K562 (cell line): ENCODE data around the gene COL1A1. TPM values are rescaled to one million over a fixed set of nuclear protein-coding genes. Genes with fewer than 3 reads are reported as not detected.

Experiments
- CBFA2T2 ChIP-seq: fragments of 450-650 bp; conservative IDR thresholded peaks from 2 replicates; pipeline ENCODE4 v1.6.1; 2017; ENCODE audit warnings: mild to moderate bottlenecking
- CREB1 ChIP-seq, 2 experiments: sonication (generic) in 1 of 2; formaldehyde crosslinking in 1 of 2; IDR thresholded peaks; 2 replicates each; pipeline versions ENCODE4 v1.6.1 to v1.8.0; 2012 to 2022; ENCODE audit warnings: inconsistent platforms in 1 of 2, mild to moderate bottlenecking in 1 of 2, missing genetic modification reagents in 1 of 2, moderate library complexity in 1 of 2
- CREBBP ChIP-seq: IDR thresholded peaks from one replicate; pipeline ENCODE4 v1.6.1; 2012; ENCODE audit warnings: low read depth, mild to moderate bottlenecking, control low read depth, inconsistent platforms, low read length
- CTBP1 ChIP-seq: fragments of 450-650 bp; IDR thresholded peaks from 2 replicates; pipeline ENCODE4 v1.6.1; 2016; ENCODE audit warnings: borderline replicate concordance
- GATA2 ChIP-seq: sonication (generic); formaldehyde crosslinking; IDR thresholded peaks from 2 replicates; pipeline ENCODE4 v1.4.0; 2020; ENCODE audit warnings: mild to moderate bottlenecking, missing genetic modification reagents
- HBP1 ChIP-seq: fragments of 450-650 bp; formaldehyde crosslinking; IDR thresholded peaks from 2 replicates; pipeline ENCODE4 v1.4.0; 2022; ENCODE audit warnings: missing genetic modification characterization
- HLTF ChIP-seq: fragments of 450-650 bp; IDR thresholded peaks from 2 replicates; pipeline ENCODE4 v1.6.1; 2016
- IRF2 ChIP-seq: sonication (generic); formaldehyde crosslinking; IDR thresholded peaks from 2 replicates; pipeline ENCODE4 v1.8.1; 2022; ENCODE audit warnings: mild to moderate bottlenecking, missing genetic modification reagents
- JUNB ChIP-seq: fragments of 450-650 bp; formaldehyde crosslinking; conservative IDR thresholded peaks from 2 replicates; pipeline ENCODE4 v1.4.0; 2020; ENCODE audit warnings: mild to moderate bottlenecking
- KHSRP ChIP-seq: fragments of 450-650 bp; IDR thresholded peaks from 2 replicates; pipeline ENCODE4 v1.6.1; 2017
- KLF10 ChIP-seq: fragments of 250-450 bp; sonication (Bioruptor Pico); IDR thresholded peaks from 2 replicates; pipeline ENCODE4 v1.6.1; 2021; ENCODE audit warnings: matching md5 sums
- MECOM ChIP-seq: fragments of 250-450 bp; sonication (Bioruptor Pico); IDR thresholded peaks from 2 replicates; pipeline ENCODE4 v1.8.0; 2022; ENCODE audit warnings: inconsistent platforms
- NR2F6 ChIP-seq: fragments of 450-650 bp; formaldehyde crosslinking; IDR thresholded peaks from 2 replicates; pipeline ENCODE4 v1.4.0; 2020; ENCODE audit warnings: mild to moderate bottlenecking
- PURB ChIP-seq: sonication (generic); formaldehyde crosslinking; IDR thresholded peaks from 2 replicates; pipeline ENCODE4 v1.9.0; 2021; ENCODE audit warnings: low read depth, mild to moderate bottlenecking, missing genetic modification reagents
- SMAD4 ChIP-seq: fragments of 250-450 bp; sonication (Bioruptor Pico); conservative IDR thresholded peaks from 2 replicates; pipeline ENCODE4 v1.8.0; 2021; ENCODE audit warnings: inconsistent platforms, mild to moderate bottlenecking, moderate library complexity
- SRSF9 ChIP-seq: fragments of 200-400 bp; formaldehyde crosslinking; IDR thresholded peaks from 2 replicates; pipeline ENCODE4 v1.6.1; 2017; ENCODE audit warnings: low read depth, low read length, borderline replicate concordance
- U2AF1 ChIP-seq: fragments of 200-400 bp; formaldehyde crosslinking; optimal IDR thresholded peaks from 2 replicates; pipeline ENCODE3; 2017; ENCODE audit warnings: mild to moderate bottlenecking, low read depth, low read length, moderate library complexity
- YBX1 ChIP-seq: fragments of 450-650 bp; IDR thresholded peaks from 2 replicates; pipeline ENCODE4 v1.7.1; 2016; ENCODE audit warnings: mild to moderate bottlenecking
- ZHX1 ChIP-seq: fragments of 150-350 bp; conservative IDR thresholded peaks from 2 replicates; pipeline ENCODE4 v1.6.1; 2014; ENCODE audit warnings: low read length
- ZNF232 ChIP-seq: sonication (generic); formaldehyde crosslinking; IDR thresholded peaks from 2 replicates; pipeline ENCODE4 v1.8.0; 2022; ENCODE audit warnings: mild to moderate bottlenecking, missing genetic modification reagents
- ZNF584 ChIP-seq: fragments of 200-800 bp; sonication (Bioruptor generic); IDR thresholded peaks from 2 replicates; pipeline ENCODE4 v1.6.1; 2016; ENCODE audit warnings: low read depth, mild to moderate bottlenecking, missing genetic modification characterization, missing compliant biosample characterization
- ZNF592 ChIP-seq: fragments of 450-650 bp; IDR thresholded peaks from 2 replicates; pipeline ENCODE4 v1.6.1; 2017; ENCODE audit warnings: antibody characterized with exemption, mild to moderate bottlenecking
- ZNF668 ChIP-seq: fragments of 250-450 bp; sonication (Bioruptor Pico); IDR thresholded peaks from 2 replicates; pipeline ENCODE4 v1.8.0; 2022; ENCODE audit warnings: mild to moderate bottlenecking, inconsistent platforms
- polyA plus RNA-seq, 8 experiments: library from polyadenylated mRNA; depleted of rRNA in 4 of 8; stranded (reverse) in 5 of 8; unstranded in 3 of 8; fragments of >200 nt; fragmentation: Nextera tagmentation in 2 of 8; fragmentation: Illumina TruSeq in 1 of 8; extraction: Ambion mirVana in 2 of 8; extraction: Trizol in 1 of 8; gene quantifications; 2 replicates each; pipeline versions ENCODE4 v1.2.1 to v1.2.3, GENCODE V29; 2011 to 2014; ENCODE audit warnings: inconsistent platforms in 1 of 8, missing spikeins in 1 of 8
- total RNA-seq, 7 experiments: library from RNA; depleted of rRNA in 6 of 7; stranded (reverse); fragments of >200 nt in 6 of 7; fragmentation: Illumina TruSeq in 2 of 7; extraction: Trizol in 2 of 7; gene quantifications; 2 replicates each; pipeline versions ENCODE4 v1.2.1 to v1.2.3, GENCODE V29; 2011 to 2021; ENCODE audit warnings: low replicate concordance in 1 of 7

COL1A1 gene
- total and polyA plus RNA-seq, 9 of the 15 experiments (the other 6 are each of a cell fraction or from before 2014, with no cell fraction given), result 0.04 to 3.4 (median 0.18) TPM

GRCh38 chr17:50151937-50152547, 49.4 kb downstream of the COL1A1 start (continued):
- TF ChIP-seq ZNF584 (CRISPR knock-in tag), result 0 out of 2 replicates have a peak, but pooled peaks have one; percentile 22
- TF ChIP-seq PURB (CRISPR knock-in tag), result no peak
- TF ChIP-seq KHSRP, result no peak
- TF ChIP-seq ZNF232 (CRISPR knock-in tag), result no peak
- TF ChIP-seq HBP1 (CRISPR knock-in tag), result 0 out of 2 replicates have a peak, but pooled peaks have one; percentile 45
- no peak for TF ChIP-seq MECOM (CRISPR knock-in tag)
- TF ChIP-seq SMAD4, result no peak; the same call in 1 of the 2 replicates
- peak; percentile 43; the same call in 1 of the 2 replicates for TF ChIP-seq ZNF592
- TF ChIP-seq ZHX1, result no peak
- TF ChIP-seq HLTF, result 0 out of 2 replicates have a peak, but pooled peaks have one; percentile 29
- no peak for TF ChIP-seq YBX1
- no peak for TF ChIP-seq CREBBP
- TF ChIP-seq ZNF668 (CRISPR knock-in tag), result no peak
- no peak for TF ChIP-seq IRF2
- no peak for TF ChIP-seq CBFA2T2
- TF ChIP-seq CTBP1, result peak; percentile 92
- TF ChIP-seq JUNB, result no peak
- no peak for TF ChIP-seq CREB1 (IDR thresholded peaks at IDR 0.05)
- 0 out of 2 replicates have a peak, but pooled peaks have one; percentile 32 for TF ChIP-seq CREB1 (CRISPR knock-in tag; IDR thresholded peaks at IDR 0.05)
- no peak for TF ChIP-seq NR2F6 (CRISPR knock-in tag)
- TF ChIP-seq KLF10, result no peak
- TF ChIP-seq SRSF9, result no peak
- TF ChIP-seq U2AF1, result no peak
- no peak for TF ChIP-seq GATA2 (CRISPR knock-in tag)
